Smooth muscle cell (in vitro differentiated cells): Measurements from ENCODE around the gene PTPRD. TPM values are rescaled to one million over a fixed set of nuclear protein-coding genes. Genes with fewer than 3 reads are reported as not detected.

Experiments
- DNase-seq: peaks from one replicate; lab custom pipeline; 2025; ENCODE audit not compliant: unreplicated experiment; lab: John Stamatoyannopoulos, UW
- H2AFZ ChIP-seq: fragments of 200-600 bp; sonication (generic); 2 replicates; pipeline ENCODE4 v1.6.0; 2016; ENCODE audit warnings: antibody characterized with exemption, low read depth, mild to moderate bottlenecking
- H3F3A ChIP-seq: fragments of 200-600 bp; sonication (generic); 2 replicates; pipeline ENCODE4 v1.6.0; 2017; ENCODE audit warnings: antibody characterized with exemption, low read depth
- H3K27ac ChIP-seq: fragments of 200-600 bp; sonication (generic); 2 replicates; pipeline ENCODE4 v1.5.1; 2016; ENCODE audit warnings: low read depth, mild to moderate bottlenecking
- H3K27me3 ChIP-seq: fragments of 200-600 bp; sonication (generic); 2 replicates; pipeline ENCODE4 v1.6.1; 2016; ENCODE audit warnings: low read depth, mild to moderate bottlenecking
- H3K36me3 ChIP-seq: fragments of 200-600 bp; sonication (generic); 2 replicates; pipeline ENCODE4 v1.5.1; 2016; ENCODE audit warnings: low read depth
- H3K4me1 ChIP-seq: fragments of 200-600 bp; sonication (generic); 2 replicates; pipeline ENCODE4 v1.5.1; 2016; ENCODE audit warnings: low read depth
- H3K4me2 ChIP-seq: fragments of 200-600 bp; sonication (generic); 2 replicates; pipeline ENCODE4 v1.6.0; 2016; ENCODE audit warnings: mild to moderate bottlenecking
- H3K4me3 ChIP-seq: fragments of 200-600 bp; sonication (generic); 2 replicates; pipeline ENCODE4 v1.5.1; 2016; ENCODE audit warnings: mild to moderate bottlenecking
- H3K79me2 ChIP-seq: fragments of 200-600 bp; sonication (generic); 2 replicates; pipeline ENCODE4 v1.6.0; 2016; ENCODE audit warnings: low read depth, mild to moderate bottlenecking
- H3K9ac ChIP-seq: fragments of 200-600 bp; sonication (generic); 2 replicates; pipeline ENCODE4 v1.6.0; 2016; ENCODE audit warnings: low read depth
- H3K9me3 ChIP-seq: fragments of 200-600 bp; sonication (generic); replicated peaks from 2 replicates; pipeline ENCODE4 v1.5.1; 2016; ENCODE audit warnings: low read depth
- H4K20me1 ChIP-seq: fragments of 200-600 bp; sonication (generic); 2 replicates; pipeline ENCODE4 v1.6.0; 2016; ENCODE audit warnings: low read depth
- CTCF ChIP-seq: fragments of 200-600 bp; sonication (generic); IDR thresholded peaks from 2 replicates; pipeline ENCODE4 v1.5.1; 2017; ENCODE audit warnings: borderline replicate concordance, mild to moderate bottlenecking, antibody characterized with exemption; ENCODE audit not compliant: insufficient read depth, poor library complexity, severe bottlenecking
- WGBS: methylation state at CpG from one replicate; pipeline ENCODE4 v1.1.7; 2016; ENCODE audit warnings: low lambda C conversion rate; 5-methylcytosine and 5-hydroxymethylcytosine counted together
- polyA plus RNA-seq: library from polyadenylated mRNA; unstranded; fragments of >200 nt; fragmentation: Nextera tagmentation; extraction: Ambion mirVana; gene quantifications from 2 replicates; pipeline ENCODE4 v1.2.1, GENCODE V29; 2016
- total RNA-seq: library from RNA; depleted of rRNA; stranded (reverse); fragments of >200 nt; gene quantifications from 2 replicates; pipeline ENCODE4 v1.2.3, GENCODE V29; 2014

Gene PTPRD
- total and polyA plus RNA-seq, 2 experiments from 2014 or later = 6.5 to 61.0 TPM

GRCh38 chr9:8826281-8826680 lies 1786.5 kb downstream of the PTPRD start:
- peak overlapping the region; percentile 7 for H3K4me2 ChIP-seq
- WGBS = 37% methylated on average over 2 of the region's 2 CpGs
- H3K36me3 ChIP-seq = no peaks in the 10 kb centered on the region
- no peaks in the 10 kb centered on the region for H3K9me3 ChIP-seq
- TF ChIP-seq CTCF = no peak
- H3K79me2 ChIP-seq = peaks cover 14% of the 10 kb centered on the region
- H3F3A ChIP-seq = no peaks in the 10 kb centered on the region
- H3K9ac ChIP-seq = no peak overlapping the region
- no peak overlapping the region for H3K4me3 ChIP-seq
- H4K20me1 ChIP-seq = no peaks in the 10 kb centered on the region
- no peak overlapping the region for H3K27ac ChIP-seq
- H2AFZ ChIP-seq = no peak overlapping the region
- peaks cover 13% of the 10 kb centered on the region for H3K4me1 ChIP-seq
- no peaks in the 10 kb centered on the region for H3K27me3 ChIP-seq
- no peak for DNase-seq

GRCh38 chr9:8825585-8826147 lies 1787.1 kb downstream of the PTPRD start:
- no peak for TF ChIP-seq CTCF
- peak overlapping the region; percentile 23 for H3K4me2 ChIP-seq
- no peak overlapping the region for H3K4me3 ChIP-seq

GRCh38 chr9:8823131-8823895 lies 1789.5 kb downstream of the PTPRD start:
- TF ChIP-seq CTCF = no peak
- peaks cover 13% of the 10 kb centered on the region for H3K4me1 ChIP-seq
- H3K9ac ChIP-seq = no peak overlapping the region
- H3K27ac ChIP-seq = peak overlapping the region; percentile 80
- peaks cover 22% of the 10 kb centered on the region for H3K79me2 ChIP-seq
- no peak for DNase-seq
- H3F3A ChIP-seq = no peaks in the 10 kb centered on the region
- H2AFZ ChIP-seq = no peak overlapping the region
- H3K4me3 ChIP-seq = no peak overlapping the region
- H3K36me3 ChIP-seq = no peaks in the 10 kb centered on the region
- no peaks in the 10 kb centered on the region for H3K27me3 ChIP-seq
- peak overlapping the region; percentile 53 for H3K4me2 ChIP-seq
- H3K9me3 ChIP-seq = no peaks in the 10 kb centered on the region
- 89% methylated on average over 10 of the region's 10 CpGs for WGBS
- H4K20me1 ChIP-seq = no peaks in the 10 kb centered on the region

More at GRCh38 chr9:8825585-8826147, 1787.1 kb downstream of the PTPRD start:
- no peaks in the 10 kb centered on the region for H3K36me3 ChIP-seq
- no peak for DNase-seq
- peak overlapping the region; percentile 80 for H3K27ac ChIP-seq
- no peaks in the 10 kb centered on the region for H3F3A ChIP-seq
- no peaks in the 10 kb centered on the region for H3K27me3 ChIP-seq
- peaks cover 13% of the 10 kb centered on the region for H3K4me1 ChIP-seq
- no peaks in the 10 kb centered on the region for H3K9me3 ChIP-seq
- H3K79me2 ChIP-seq = peaks cover 17% of the 10 kb centered on the region
- H3K9ac ChIP-seq = no peak overlapping the region
- no peaks in the 10 kb centered on the region for H4K20me1 ChIP-seq
- H2AFZ ChIP-seq = no peak overlapping the region
- 63% methylated on average over 3 of the region's 3 CpGs for WGBS
